ENCODE data around the gene LIG4. TPM values are rescaled to one million over a fixed set of nuclear protein-coding genes. Genes with fewer than 3 reads are reported as not detected.
A peak's percentile ranks its signal among the peaks of the same experiment; 100 is the strongest.

Gene LIG4
- total RNA-seq (2012; rRNA removed), result 7.2 and 8.9 TPM in 2 replicates

GRCh38 chr13:108215436-108215835, at the start of gene LIG4:
Gene LIG4 (minus strand): TSS chr13:108215536. CDS start chr13:108211268, 4,268 bp downstream.
- Histone ChIP-seq H3K4me3 (ENCODE audit: low read length) (peak within 1 kb of the TSS; percentile 72), H3K4me1 (ENCODE audit: control insufficient read depth, insufficient read depth, low read length) (peaks cover 28% of the 10 kb centered on the region), H3K27me3 (ENCODE audit: control insufficient read depth, insufficient read depth, low read length) (no peaks in the 10 kb centered on the region), H3K4me2 (ENCODE audit: low read length) (peak within 1 kb of the TSS; percentile 89), H3K36me3 (ENCODE audit: insufficient read depth, low read length) (peaks cover 7% of the 10 kb centered on the region), H3K9ac (ENCODE audit: low read depth, low read length) (peak within 1 kb of the TSS; percentile 72), H3K9me3 (replicated peaks; ENCODE audit: low read length) (no peaks in the 10 kb centered on the region)

DNA sequence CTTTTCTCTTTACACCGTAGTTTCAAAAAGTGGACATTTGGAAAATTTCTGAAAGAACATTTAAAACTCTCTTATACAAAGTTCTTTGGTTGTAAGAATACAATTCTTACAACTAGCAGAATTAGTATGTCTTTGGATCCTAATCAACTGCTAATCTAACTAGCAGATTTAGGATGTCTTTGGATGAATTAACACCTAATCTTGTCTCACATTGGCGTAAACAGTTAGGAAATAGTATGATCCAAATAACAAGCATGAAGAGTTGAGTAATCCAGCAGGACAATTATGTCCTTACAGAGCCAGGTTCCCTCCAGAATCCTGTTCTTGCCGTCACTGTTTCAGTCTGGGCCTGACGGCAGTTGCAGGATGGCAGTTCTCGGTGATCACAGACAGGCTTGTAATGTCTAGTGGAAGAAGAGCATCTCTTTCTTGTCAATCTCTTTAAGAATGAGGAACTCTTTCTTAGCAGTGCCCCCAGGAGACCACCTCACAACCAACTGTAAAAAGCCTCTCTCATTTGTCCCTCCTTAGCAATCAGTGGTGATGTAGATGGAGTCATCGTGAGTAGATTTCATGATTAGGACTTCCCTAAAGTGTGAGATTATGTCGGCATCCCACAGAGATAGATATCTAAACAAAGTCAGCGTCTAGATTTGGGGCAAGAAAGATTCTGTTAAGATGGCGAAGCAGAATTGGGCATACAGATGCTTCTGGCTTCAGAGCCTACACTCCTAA, 48.5 kb upstream of the LIG4 start:
- Histone ChIP-seq H3K4me3 (ENCODE audit: low read length) (no peak overlapping the region), H3K36me3 (ENCODE audit: insufficient read depth, low read length) (no peaks in the 10 kb centered on the region), H3K9ac (ENCODE audit: low read depth, low read length) (no peak overlapping the region), H3K27me3 (ENCODE audit: control insufficient read depth, insufficient read depth, low read length) (no peaks in the 10 kb centered on the region), H3K4me1 (ENCODE audit: control insufficient read depth, insufficient read depth, low read length) (no peaks in the 10 kb centered on the region), H3K9me3 (replicated peaks; ENCODE audit: low read length) (no peaks in the 10 kb centered on the region), H3K4me2 (ENCODE audit: low read length) (no peak overlapping the region)

GRCh38 chr13:108257248-108257647, 41.9 kb upstream of the LIG4 start:
- Histone ChIP-seq H3K9me3 (replicated peaks; ENCODE audit: low read length) (no peaks in the 10 kb centered on the region), H3K9ac (ENCODE audit: low read depth, low read length) (no peak overlapping the region), H3K4me3 (ENCODE audit: low read length) (no peak overlapping the region), H3K4me2 (ENCODE audit: low read length) (no peak overlapping the region), H3K36me3 (ENCODE audit: insufficient read depth, low read length) (no peaks in the 10 kb centered on the region), H3K27me3 (ENCODE audit: control insufficient read depth, insufficient read depth, low read length) (no peaks in the 10 kb centered on the region), H3K4me1 (ENCODE audit: control insufficient read depth, insufficient read depth, low read length) (no peaks in the 10 kb centered on the region)

DNA sequence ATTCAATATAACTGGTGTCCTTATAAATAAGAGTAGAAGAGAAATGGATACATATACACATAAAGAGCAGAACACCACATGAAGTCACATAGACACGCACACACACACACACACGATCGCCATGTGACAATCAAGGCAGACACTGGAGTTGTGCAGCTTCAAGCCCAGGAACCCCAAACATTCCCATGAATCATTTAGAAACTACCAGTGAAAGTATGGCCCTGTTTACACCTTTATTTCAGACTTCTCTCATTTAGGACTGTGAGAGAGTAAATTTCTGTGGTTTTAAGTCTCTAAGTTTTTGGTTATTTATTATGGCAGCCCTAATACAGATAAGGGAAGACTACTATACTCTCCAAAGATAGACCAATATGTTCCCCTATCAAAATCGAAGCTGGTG, 33.8 kb upstream of the LIG4 start:
- H3K4me1 ChIP-seq (ENCODE audit: control insufficient read depth, insufficient read depth, low read length), result no peaks in the 10 kb centered on the region
- H3K9me3 ChIP-seq (replicated peaks; ENCODE audit: low read length), result no peaks in the 10 kb centered on the region
- no peaks in the 10 kb centered on the region for H3K36me3 ChIP-seq (ENCODE audit: insufficient read depth, low read length)
- H3K9ac ChIP-seq (ENCODE audit: low read depth, low read length), result no peak overlapping the region
- H3K4me2 ChIP-seq (ENCODE audit: low read length), result no peak overlapping the region
- H3K27me3 ChIP-seq (ENCODE audit: control insufficient read depth, insufficient read depth, low read length), result no peaks in the 10 kb centered on the region
- H3K4me3 ChIP-seq (ENCODE audit: low read length), result no peak overlapping the region

- Histone ChIP-seq H3K9ac (ENCODE audit: low read depth, low read length) (no peak overlapping the region), H3K4me2 (ENCODE audit: low read length) (no peak overlapping the region), H3K4me1 (ENCODE audit: control insufficient read depth, insufficient read depth, low read length) (peaks cover 6% of the 10 kb centered on the region), H3K4me3 (ENCODE audit: low read length) (no peak overlapping the region), H3K27me3 (ENCODE audit: control insufficient read depth, insufficient read depth, low read length) (no peaks in the 10 kb centered on the region), H3K36me3 (ENCODE audit: insufficient read depth, low read length) (no peaks in the 10 kb centered on the region), H3K9me3 (replicated peaks; ENCODE audit: low read length) (no peaks in the 10 kb centered on the region)
These were observed 15.0 kb upstream of the LIG4 start for GRCh38 chr13:108230377-108230776.

DNA sequence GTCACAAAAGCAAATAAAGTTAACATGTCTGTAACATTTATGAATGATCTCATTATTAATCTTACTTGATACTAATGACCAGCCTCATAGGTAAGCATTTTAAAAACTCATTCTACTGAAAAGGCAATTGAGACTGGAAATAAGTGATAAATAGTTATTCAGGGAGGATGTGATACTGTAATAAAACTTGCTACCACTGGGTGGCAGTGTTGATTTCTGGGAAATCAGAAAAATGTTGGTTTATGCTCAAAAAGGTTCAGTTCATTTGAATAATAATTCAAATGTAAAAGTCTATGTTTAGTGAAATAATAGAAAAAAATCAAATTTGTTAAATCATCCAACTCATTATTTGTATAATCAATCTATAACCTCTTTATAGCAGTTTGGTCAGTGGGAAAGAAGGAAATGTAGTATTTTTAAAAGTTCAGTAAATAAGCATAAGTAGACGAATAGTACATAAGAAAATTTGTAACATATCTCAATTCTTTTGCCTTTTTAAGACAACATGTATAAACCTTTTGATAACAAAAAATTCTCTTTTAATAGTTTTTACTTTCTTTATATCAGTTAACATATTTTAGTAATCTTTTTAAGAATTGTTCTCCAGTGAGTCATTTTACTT, 12.4 kb upstream of the LIG4 start:
- Histone ChIP-seq H3K9me3 (replicated peaks; ENCODE audit: low read length) (no peaks in the 10 kb centered on the region), H3K4me3 (ENCODE audit: low read length) (no peak overlapping the region), H3K9ac (ENCODE audit: low read depth, low read length) (peak overlapping the region; percentile 23), H3K27me3 (ENCODE audit: control insufficient read depth, insufficient read depth, low read length) (no peaks in the 10 kb centered on the region), H3K4me1 (ENCODE audit: control insufficient read depth, insufficient read depth, low read length) (peaks cover 6% of the 10 kb centered on the region), H3K4me2 (ENCODE audit: low read length) (peak overlapping the region; percentile 24), H3K36me3 (ENCODE audit: insufficient read depth, low read length) (no peaks in the 10 kb centered on the region)

GRCh38 chr13:108226184-108226583, 10.8 kb upstream of the LIG4 start:
- no peak overlapping the region for H3K4me2 ChIP-seq (ENCODE audit: low read length)

GRCh38 chr13:108225440-108225839, 10.1 kb upstream of the LIG4 start:
- H3K9ac ChIP-seq (ENCODE audit: low read depth, low read length), result no peak overlapping the region
- no peak overlapping the region for H3K4me3 ChIP-seq (ENCODE audit: low read length)
- no peaks in the 10 kb centered on the region for H3K9me3 ChIP-seq (replicated peaks; ENCODE audit: low read length)
- H3K36me3 ChIP-seq (ENCODE audit: insufficient read depth, low read length), result no peaks in the 10 kb centered on the region
- no peak overlapping the region for H3K4me2 ChIP-seq (ENCODE audit: low read length)
- H3K4me1 ChIP-seq (ENCODE audit: control insufficient read depth, insufficient read depth, low read length), result peaks cover 6% of the 10 kb centered on the region
- no peaks in the 10 kb centered on the region for H3K27me3 ChIP-seq (ENCODE audit: control insufficient read depth, insufficient read depth, low read length)

More at GRCh38 chr13:108226184-108226583, 10.8 kb upstream of the LIG4 start:
- Histone ChIP-seq H3K9me3 (replicated peaks; ENCODE audit: low read length) (no peaks in the 10 kb centered on the region), H3K36me3 (ENCODE audit: insufficient read depth, low read length) (no peaks in the 10 kb centered on the region), H3K4me3 (ENCODE audit: low read length) (no peak overlapping the region), H3K4me1 (ENCODE audit: control insufficient read depth, insufficient read depth, low read length) (peaks cover 6% of the 10 kb centered on the region), H3K27me3 (ENCODE audit: control insufficient read depth, insufficient read depth, low read length) (no peaks in the 10 kb centered on the region), H3K9ac (ENCODE audit: low read depth, low read length) (no peak overlapping the region)

GRCh38 chr13:108223687-108224503, 8.6 kb upstream of the LIG4 start:
- Histone ChIP-seq H3K4me3 (ENCODE audit: low read length) (no peak overlapping the region), H3K4me1 (ENCODE audit: control insufficient read depth, insufficient read depth, low read length) (peaks cover 18% of the 10 kb centered on the region)

DNA sequence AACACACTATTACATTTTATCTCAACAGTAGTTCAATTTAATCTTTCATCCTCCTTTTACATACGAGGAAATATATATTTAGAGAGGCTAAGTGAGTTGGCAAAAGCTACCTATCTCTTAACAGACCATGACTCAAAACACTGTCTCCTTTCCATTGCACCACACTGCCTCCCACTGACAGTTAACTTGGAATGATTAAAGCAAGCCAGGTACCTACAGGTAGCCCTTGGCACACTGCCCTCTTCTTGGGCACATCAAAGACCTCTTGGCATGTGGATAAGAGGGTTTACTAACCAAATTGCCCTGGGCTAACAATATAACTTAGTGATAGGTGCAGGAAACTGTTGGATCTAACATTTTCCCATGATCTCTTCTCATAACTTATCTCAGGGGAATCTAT, 4.7 kb upstream of the LIG4 start:
- H3K36me3 ChIP-seq (ENCODE audit: insufficient read depth, low read length), result no peaks in the 10 kb centered on the region
- no peak overlapping the region for H3K9ac ChIP-seq (ENCODE audit: low read depth, low read length)
- H3K4me2 ChIP-seq (ENCODE audit: low read length), result peak overlapping the region; percentile 95
- H3K9me3 ChIP-seq (replicated peaks; ENCODE audit: low read length), result no peaks in the 10 kb centered on the region
- H3K4me3 ChIP-seq (ENCODE audit: low read length), result no peak overlapping the region
- no peaks in the 10 kb centered on the region for H3K27me3 ChIP-seq (ENCODE audit: control insufficient read depth, insufficient read depth, low read length)
- peaks cover 23% of the 10 kb centered on the region for H3K4me1 ChIP-seq (ENCODE audit: control insufficient read depth, insufficient read depth, low read length)

More at GRCh38 chr13:108223687-108224503, 8.6 kb upstream of the LIG4 start:
- no peak overlapping the region for H3K9ac ChIP-seq (ENCODE audit: low read depth, low read length)
- H3K9me3 ChIP-seq (replicated peaks; ENCODE audit: low read length), result no peaks in the 10 kb centered on the region
- no peaks in the 10 kb centered on the region for H3K36me3 ChIP-seq (ENCODE audit: insufficient read depth, low read length)
- H3K4me2 ChIP-seq (ENCODE audit: low read length), result no peak overlapping the region
- no peaks in the 10 kb centered on the region for H3K27me3 ChIP-seq (ENCODE audit: control insufficient read depth, insufficient read depth, low read length)

All from skeletal muscle satellite cell (primary cell).